DOHH2 (cell line): ENCODE data around the gene OSTF1.

Source experiments
- H3F3A ChIP-seq: fragments of 200-600 bp; sonication (generic), shearing (Covaris generic); 2 replicates; pipeline ENCODE4 v1.6.0; 2016; ENCODE audit warnings: antibody characterized with exemption, mild to moderate bottlenecking; ENCODE audit not compliant: control insufficient read depth, insufficient read depth
- H3K27ac ChIP-seq: fragments of 200-600 bp; sonication (generic); 2 replicates; pipeline ENCODE4 v1.5.1; 2014; ENCODE audit warnings: low read depth, mild to moderate bottlenecking, low read length, moderate library complexity
- H3K27me3 ChIP-seq: fragments of 200-600 bp; sonication (generic); 2 replicates; pipeline ENCODE4 v1.6.1; 2014; ENCODE audit warnings: mild to moderate bottlenecking, low read length, mixed read lengths; ENCODE audit not compliant: control insufficient read depth
- H3K36me3 ChIP-seq: fragments of 200-600 bp; sonication (generic); 2 replicates; pipeline ENCODE4 v1.6.1; 2014; ENCODE audit warnings: mild to moderate bottlenecking, low read length, moderate library complexity, mixed read lengths; ENCODE audit not compliant: control insufficient read depth
- H3K4me1 ChIP-seq: fragments of 200-600 bp; sonication (generic); 2 replicates; pipeline ENCODE4 v1.6.1; 2014; ENCODE audit warnings: mild to moderate bottlenecking, low read length, mixed read lengths; ENCODE audit not compliant: control insufficient read depth
- H3K4me2 ChIP-seq: fragments of 200-600 bp; sonication (generic); 2 replicates; pipeline ENCODE4 v1.6.0; 2014; ENCODE audit warnings: mild to moderate bottlenecking, low read length, moderate library complexity
- H3K4me3 ChIP-seq: fragments of 200-600 bp; sonication (generic); 2 replicates; pipeline ENCODE4 v1.5.1; 2014; ENCODE audit warnings: mild to moderate bottlenecking, low read length, mixed read lengths
- H3K79me2 ChIP-seq: fragments of 200-600 bp; sonication (generic); 2 replicates; pipeline ENCODE4 v1.6.1; 2014; ENCODE audit warnings: mild to moderate bottlenecking, low read length, mixed read lengths; ENCODE audit not compliant: control insufficient read depth
- H3K9me2 ChIP-seq: fragments of 200-600 bp; sonication (generic); replicated peaks from 2 replicates; pipeline ENCODE4 v1.6.1; 2014; ENCODE audit warnings: mild to moderate bottlenecking, low read length, mixed read lengths; ENCODE audit not compliant: control insufficient read depth
- H3K9me3 ChIP-seq: fragments of 200-600 bp; sonication (generic); 2 replicates; pipeline ENCODE4 v1.6.1; 2014; ENCODE audit warnings: antibody characterized with exemption, low read length, mixed read lengths; ENCODE audit not compliant: control insufficient read depth, insufficient read depth
- H4K20me1 ChIP-seq: fragments of 200-600 bp; sonication (generic); 2 replicates; pipeline ENCODE4 v1.6.0; 2014; ENCODE audit warnings: low read depth, mild to moderate bottlenecking, antibody characterized with exemption, low read length, moderate library complexity; ENCODE audit not compliant: control insufficient read depth, insufficient read depth
- EZH2phosphoT487 ChIP-seq: fragments of 200-600 bp; sonication (generic); IDR thresholded peaks from 2 replicates; pipeline ENCODE4 v1.6.1; 2017; ENCODE audit warnings: borderline replicate concordance, mild to moderate bottlenecking, antibody characterized with exemption, low read length, moderate library complexity, mixed read lengths
- TF ChIP-seq, protein P1 (sequence below): fragments of 200-600 bp; sonication (generic); IDR thresholded peaks from one replicate; pipeline ENCODE4 v1.5.1; 2014; ENCODE audit warnings: antibody characterized with exemption, mild to moderate bottlenecking, low read depth, low read length; ENCODE audit not compliant: poor library complexity, severe bottlenecking

Gene OSTF1

DNA sequence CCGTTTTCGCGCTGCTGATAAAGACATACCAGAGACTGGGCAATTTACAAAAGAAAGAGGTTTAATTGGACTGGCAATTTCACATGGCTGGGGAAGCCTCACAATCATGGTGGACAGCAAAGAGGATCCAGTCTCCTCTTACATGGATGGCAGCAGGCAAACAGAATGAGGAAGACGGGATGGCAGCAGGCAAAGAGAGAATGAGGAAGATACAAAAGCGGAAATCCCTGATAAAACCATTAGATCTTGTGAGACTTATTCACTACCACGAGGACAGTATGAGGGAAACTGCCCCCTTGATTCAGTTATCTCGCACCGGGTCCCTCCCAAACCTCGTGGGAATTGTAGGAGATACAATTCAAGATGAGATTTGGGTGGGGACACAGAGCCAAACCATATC lies 95.0 kb downstream of the OSTF1 start:
- Histone ChIP-seq H3K36me3 (no peaks in the 10 kb centered on the region), H3K4me1 (no peaks in the 10 kb centered on the region), H3K4me2 (no peak overlapping the region), H4K20me1 (no peaks in the 10 kb centered on the region), H3F3A (no peaks in the 10 kb centered on the region), H3K27ac (no peak overlapping the region), H3K79me2 (no peaks in the 10 kb centered on the region), H3K9me2 (no peaks in the 10 kb centered on the region), H3K9me3 (no peaks in the 10 kb centered on the region), H3K27me3 (no peaks in the 10 kb centered on the region), H3K4me3 (no peak overlapping the region)
- TF ChIP-seq EZH2phosphoT487 = no peak
- TF ChIP-seq, protein P1, sequence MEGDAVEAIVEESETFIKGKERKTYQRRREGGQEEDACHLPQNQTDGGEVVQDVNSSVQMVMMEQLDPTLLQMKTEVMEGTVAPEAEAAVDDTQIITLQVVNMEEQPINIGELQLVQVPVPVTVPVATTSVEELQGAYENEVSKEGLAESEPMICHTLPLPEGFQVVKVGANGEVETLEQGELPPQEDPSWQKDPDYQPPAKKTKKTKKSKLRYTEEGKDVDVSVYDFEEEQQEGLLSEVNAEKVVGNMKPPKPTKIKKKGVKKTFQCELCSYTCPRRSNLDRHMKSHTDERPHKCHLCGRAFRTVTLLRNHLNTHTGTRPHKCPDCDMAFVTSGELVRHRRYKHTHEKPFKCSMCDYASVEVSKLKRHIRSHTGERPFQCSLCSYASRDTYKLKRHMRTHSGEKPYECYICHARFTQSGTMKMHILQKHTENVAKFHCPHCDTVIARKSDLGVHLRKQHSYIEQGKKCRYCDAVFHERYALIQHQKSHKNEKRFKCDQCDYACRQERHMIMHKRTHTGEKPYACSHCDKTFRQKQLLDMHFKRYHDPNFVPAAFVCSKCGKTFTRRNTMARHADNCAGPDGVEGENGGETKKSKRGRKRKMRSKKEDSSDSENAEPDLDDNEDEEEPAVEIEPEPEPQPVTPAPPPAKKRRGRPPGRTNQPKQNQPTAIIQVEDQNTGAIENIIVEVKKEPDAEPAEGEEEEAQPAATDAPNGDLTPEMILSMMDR = no peak

DNA sequence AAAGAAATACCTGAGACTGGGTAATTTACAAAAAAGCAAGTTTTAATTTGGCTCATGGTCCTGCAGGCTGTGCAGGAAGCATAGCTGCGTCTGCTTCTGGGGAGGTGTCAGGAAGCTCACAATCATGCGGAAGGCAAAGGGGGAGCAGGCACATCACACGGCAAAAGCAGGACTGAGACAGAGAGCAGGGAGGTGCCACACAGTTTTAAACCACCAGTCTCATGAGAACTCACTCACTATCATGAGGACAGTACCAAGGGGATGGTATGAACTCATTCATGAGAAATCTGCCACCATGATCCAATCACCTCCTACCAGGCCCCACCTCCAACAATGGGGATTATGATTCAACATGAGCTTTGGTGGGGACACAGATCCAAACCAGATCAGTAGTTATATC lies 96.2 kb downstream of the OSTF1 start:
- Histone ChIP-seq H3K4me3 (no peak overlapping the region), H3K9me3 (no peaks in the 10 kb centered on the region), H3F3A (no peaks in the 10 kb centered on the region), H3K4me2 (no peak overlapping the region), H3K27me3 (no peaks in the 10 kb centered on the region), H3K9me2 (no peaks in the 10 kb centered on the region), H4K20me1 (no peaks in the 10 kb centered on the region), H3K27ac (no peak overlapping the region), H3K4me1 (no peaks in the 10 kb centered on the region), H3K36me3 (no peaks in the 10 kb centered on the region), H3K79me2 (no peaks in the 10 kb centered on the region)
- TF ChIP-seq, protein P1 = no peak
- TF ChIP-seq EZH2phosphoT487 = no peak

DNA sequence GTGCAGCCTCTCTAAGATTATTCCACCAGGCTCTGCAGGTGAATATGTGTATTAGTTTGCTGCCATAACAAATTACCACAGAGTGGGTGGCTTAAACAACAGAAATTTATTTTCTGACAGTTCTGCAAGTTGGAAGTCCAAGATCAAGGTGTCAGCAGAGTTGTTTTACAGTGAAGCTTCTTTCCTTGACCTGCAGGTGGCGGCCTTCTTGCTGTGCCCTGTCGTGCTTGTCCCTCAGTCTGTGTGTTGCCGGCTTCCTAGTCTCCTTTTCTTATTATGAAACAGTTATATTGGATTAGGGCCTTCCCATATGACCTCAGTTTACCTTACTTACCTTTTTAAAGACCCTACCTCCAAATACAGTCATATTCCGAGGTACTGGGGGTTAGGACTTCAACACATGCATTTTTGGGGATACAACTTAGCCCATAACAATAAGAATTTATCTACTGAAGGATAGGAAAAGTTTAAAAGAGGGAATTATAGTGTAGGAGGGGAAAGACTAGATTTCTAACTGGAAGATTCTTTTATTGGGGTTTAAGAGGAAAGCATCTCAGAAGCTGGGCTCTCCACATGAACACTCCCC lies 97.4 kb downstream of the OSTF1 start:
- H3K4me3 ChIP-seq = no peak overlapping the region
- no peaks in the 10 kb centered on the region for H4K20me1 ChIP-seq

More for the DNA sequence above, 97.4 kb downstream of the OSTF1 start:
- H3F3A ChIP-seq = no peaks in the 10 kb centered on the region
- H3K9me2 ChIP-seq = no peaks in the 10 kb centered on the region
- H3K9me3 ChIP-seq = no peaks in the 10 kb centered on the region
- H3K27me3 ChIP-seq = peaks cover under 1% of the 10 kb centered on the region; the same call in 1 of the 2 replicates
- TF ChIP-seq EZH2phosphoT487 = no peak
- TF ChIP-seq, protein P1 = peak; percentile 76
- H3K27ac ChIP-seq = no peak overlapping the region
- no peaks in the 10 kb centered on the region for H3K79me2 ChIP-seq
- no peaks in the 10 kb centered on the region for H3K36me3 ChIP-seq
- no peak overlapping the region for H3K4me2 ChIP-seq
- H3K4me1 ChIP-seq = no peaks in the 10 kb centered on the region
